GM12872 (cell line): ENCODE results near the gene B4GALNT1.

Experiments used
- CTCF ChIP-seq: IDR thresholded peaks from 3 replicates; pipeline ENCODE4 v1.5.1; 2011; ENCODE audit warnings: low read depth, mild to moderate bottlenecking, low read length, moderate library complexity; ENCODE audit not compliant: insufficient read depth

The B4GALNT1 gene

GRCh38 chr12:57632958-57633840 is at the start of gene B4GALNT1:
Gene B4GALNT1 (minus strand): TSS chr12:57633201. CDS start chr12:57632132, 1,069 bp downstream.
- TF ChIP-seq CTCF: peak; percentile 93

GRCh38 chr12:57679697-57680096 is 46.7 kb upstream of the B4GALNT1 start:
- no peak for TF ChIP-seq CTCF

GRCh38 chr12:57674691-57675090 is 41.7 kb upstream of the B4GALNT1 start:
- TF ChIP-seq CTCF: no peak

- no peak for TF ChIP-seq CTCF
Measured at GRCh38 chr12:57672801-57673200, 39.8 kb upstream of the B4GALNT1 start.

GRCh38 chr12:57666897-57667296 is 33.9 kb upstream of the B4GALNT1 start:
- TF ChIP-seq CTCF: no peak

- no peak for TF ChIP-seq CTCF
Measured at GRCh38 chr12:57661376-57661775, 28.4 kb upstream of the B4GALNT1 start.

GRCh38 chr12:57658890-57659289 is 25.9 kb upstream of the B4GALNT1 start:
- TF ChIP-seq CTCF: no peak
